C4-2B (cell line): Measurements from ENCODE around the gene TPCN2.

Source experiments
- ZFX ChIP-seq: fragments of 450-650 bp; IDR thresholded peaks from 2 replicates; pipeline ENCODE4 v1.6.1; 2017
- TF ChIP-seq, protein P1 (sequence below): fragments of 450-650 bp; conservative IDR thresholded peaks from 2 replicates; pipeline ENCODE4 v1.5.1; 2017; ENCODE audit warnings: mild to moderate bottlenecking

DNA sequence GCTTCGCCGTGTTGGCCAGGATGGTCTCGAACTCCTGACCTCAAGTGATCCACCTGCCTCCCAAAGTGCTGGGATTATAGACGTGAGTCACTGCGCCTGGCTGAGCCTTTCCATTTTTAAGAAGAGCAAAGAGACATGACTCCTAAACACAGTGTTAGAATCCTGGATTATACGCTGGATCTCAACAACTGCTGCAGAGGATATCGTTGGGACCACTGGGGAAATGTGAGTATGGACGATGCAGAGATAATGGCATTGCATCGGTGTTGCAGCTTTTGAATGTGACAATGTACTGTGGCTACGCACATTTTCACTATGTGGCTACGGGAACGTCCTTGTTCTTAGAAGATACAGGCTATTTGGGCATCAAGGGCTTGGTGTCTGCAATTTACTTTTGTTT is 41.9 kb upstream of the TPCN2 start:
- TF ChIP-seq, protein P1, sequence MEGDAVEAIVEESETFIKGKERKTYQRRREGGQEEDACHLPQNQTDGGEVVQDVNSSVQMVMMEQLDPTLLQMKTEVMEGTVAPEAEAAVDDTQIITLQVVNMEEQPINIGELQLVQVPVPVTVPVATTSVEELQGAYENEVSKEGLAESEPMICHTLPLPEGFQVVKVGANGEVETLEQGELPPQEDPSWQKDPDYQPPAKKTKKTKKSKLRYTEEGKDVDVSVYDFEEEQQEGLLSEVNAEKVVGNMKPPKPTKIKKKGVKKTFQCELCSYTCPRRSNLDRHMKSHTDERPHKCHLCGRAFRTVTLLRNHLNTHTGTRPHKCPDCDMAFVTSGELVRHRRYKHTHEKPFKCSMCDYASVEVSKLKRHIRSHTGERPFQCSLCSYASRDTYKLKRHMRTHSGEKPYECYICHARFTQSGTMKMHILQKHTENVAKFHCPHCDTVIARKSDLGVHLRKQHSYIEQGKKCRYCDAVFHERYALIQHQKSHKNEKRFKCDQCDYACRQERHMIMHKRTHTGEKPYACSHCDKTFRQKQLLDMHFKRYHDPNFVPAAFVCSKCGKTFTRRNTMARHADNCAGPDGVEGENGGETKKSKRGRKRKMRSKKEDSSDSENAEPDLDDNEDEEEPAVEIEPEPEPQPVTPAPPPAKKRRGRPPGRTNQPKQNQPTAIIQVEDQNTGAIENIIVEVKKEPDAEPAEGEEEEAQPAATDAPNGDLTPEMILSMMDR = no peak
- TF ChIP-seq ZFX = no peak
